ENCODE data around the gene KIAA0232.

DNA sequence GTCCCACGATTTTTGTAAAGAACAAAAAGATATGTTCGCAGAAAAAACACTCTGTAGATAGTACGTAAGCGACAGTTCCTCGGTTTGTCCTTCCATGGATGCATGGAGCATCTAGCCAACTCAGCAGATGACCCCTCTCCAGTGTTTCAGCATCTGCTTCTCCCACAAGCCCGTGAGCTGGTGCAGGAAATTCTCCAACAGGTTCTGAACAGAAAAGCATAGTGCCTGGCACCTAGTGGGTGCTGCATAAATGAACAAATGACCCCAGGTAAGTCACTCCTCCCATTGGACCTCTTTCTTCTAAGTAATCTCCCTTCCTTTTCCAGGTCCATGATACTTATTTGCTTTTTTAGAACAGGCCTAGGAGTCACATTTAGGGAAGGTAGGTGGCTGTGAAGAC is 966 bp upstream of the KIAA0232 start:
- TF ChIP-seq POLR2A (IDR thresholded peaks at IDR 0.05; ENCODE audit: low read length) (no peak), GATA1 (IDR thresholded peaks at IDR 0.05; ENCODE audit: low read depth, low read length) (no peak)
